HEK293 (cell line): ENCODE results near the gene LRRC75A.
A peak's percentile ranks its signal among the peaks of the same experiment; 100 is the strongest.

ENCODE experiments used
- FEZF1 ChIP-seq: fragments of 450-650 bp; formaldehyde crosslinking; IDR thresholded peaks from 2 replicates; pipeline ENCODE4 v1.5.1; 2016; ENCODE audit warnings: missing biosample characterization, missing genetic modification characterization
- HOXD13 ChIP-seq: sonication (generic); formaldehyde crosslinking; IDR thresholded peaks from 2 replicates; pipeline ENCODE4 v1.8.0; 2022; ENCODE audit warnings: missing genetic modification reagents, borderline replicate concordance
- KLF16 ChIP-seq: fragments of 450-650 bp; formaldehyde crosslinking; IDR thresholded peaks from 2 replicates; pipeline ENCODE4 v1.5.1; 2017; ENCODE audit warnings: missing biosample characterization, missing genetic modification characterization
- MYNN ChIP-seq: fragments of 450-650 bp; formaldehyde crosslinking; IDR thresholded peaks from 2 replicates; pipeline ENCODE4 v1.5.1; 2016; ENCODE audit warnings: missing biosample characterization, missing genetic modification characterization, borderline replicate concordance
- PRDM1 ChIP-seq: fragments of 450-650 bp; formaldehyde crosslinking; IDR thresholded peaks from 2 replicates; pipeline ENCODE4; 2016; ENCODE audit warnings: missing biosample characterization, missing genetic modification characterization
- PRDM6 ChIP-seq: fragments of 450-650 bp; formaldehyde crosslinking; IDR thresholded peaks from 2 replicates; pipeline ENCODE4 v1.5.1; 2017; ENCODE audit warnings: missing biosample characterization, missing genetic modification characterization
- REST ChIP-seq: fragments of 450-650 bp; formaldehyde crosslinking; IDR thresholded peaks from 2 replicates; pipeline ENCODE4 v1.5.1; 2016; ENCODE audit warnings: missing biosample characterization, missing genetic modification characterization
- TRIM28 ChIP-seq: IDR thresholded peaks from 2 replicates; pipeline ENCODE4 v1.6.1; 2011; ENCODE audit warnings: low read length, control low read depth, borderline replicate concordance
- TSHZ1 ChIP-seq: fragments of 450-650 bp; formaldehyde crosslinking; IDR thresholded peaks from 2 replicates; pipeline ENCODE4 v1.5.1; 2016; ENCODE audit warnings: missing biosample characterization, missing genetic modification characterization, borderline replicate concordance
- ZBTB21 ChIP-seq: fragments of 450-650 bp; formaldehyde crosslinking; IDR thresholded peaks from 2 replicates; pipeline ENCODE4 v1.5.1; 2017; ENCODE audit warnings: missing biosample characterization, missing genetic modification characterization
- ZBTB44 ChIP-seq: fragments of 450-650 bp; IDR thresholded peaks from 2 replicates; pipeline ENCODE4 v1.5.1; 2018; ENCODE audit warnings: missing biosample characterization, mild to moderate bottlenecking, missing genetic modification characterization
- ZFP3 ChIP-seq: fragments of 450-650 bp; formaldehyde crosslinking; IDR thresholded peaks from 2 replicates; pipeline ENCODE4 v1.5.1; 2016; ENCODE audit warnings: low read depth, missing biosample characterization, missing genetic modification characterization
- ZNF140 ChIP-seq: fragments of 450-650 bp; formaldehyde crosslinking; IDR thresholded peaks from 2 replicates; pipeline ENCODE4 v1.5.1; 2016; ENCODE audit warnings: missing biosample characterization, missing genetic modification characterization
- ZNF146 ChIP-seq: fragments of 450-650 bp; formaldehyde crosslinking; IDR thresholded peaks from 2 replicates; pipeline ENCODE4 v1.5.1; 2016; ENCODE audit warnings: missing biosample characterization, missing genetic modification characterization
- ZNF266 ChIP-seq: fragments of 450-650 bp; formaldehyde crosslinking; IDR thresholded peaks from 2 replicates; pipeline ENCODE4 v1.5.1; 2016; ENCODE audit warnings: missing biosample characterization, missing genetic modification characterization, low read depth
- ZNF311 ChIP-seq: fragments of 450-650 bp; formaldehyde crosslinking; IDR thresholded peaks from 2 replicates; pipeline ENCODE4 v1.5.1; 2017; ENCODE audit warnings: missing biosample characterization, missing genetic modification characterization, borderline replicate concordance
- ZNF488 ChIP-seq: fragments of 450-650 bp; formaldehyde crosslinking; IDR thresholded peaks from 2 replicates; pipeline ENCODE4 v1.5.1; 2016; ENCODE audit warnings: missing biosample characterization, missing genetic modification characterization
- ZNF530 ChIP-seq: fragments of 450-650 bp; formaldehyde crosslinking; IDR thresholded peaks from 2 replicates; pipeline ENCODE4 v1.5.1; 2016; ENCODE audit warnings: low read depth, missing biosample characterization, missing genetic modification characterization
- ZNF549 ChIP-seq: fragments of 450-650 bp; IDR thresholded peaks from 2 replicates; pipeline ENCODE4 v1.5.1; 2018; ENCODE audit warnings: missing biosample characterization, missing genetic modification characterization, mild to moderate bottlenecking, inconsistent platforms, moderate library complexity
- ZNF626 ChIP-seq: fragments of 450-650 bp; sonication (Bioruptor Pico); formaldehyde crosslinking; IDR thresholded peaks from 2 replicates; pipeline ENCODE4 v1.5.1; 2018; ENCODE audit warnings: missing biosample characterization, missing genetic modification characterization, inconsistent platforms
- ZSCAN30 ChIP-seq: fragments of 450-650 bp; IDR thresholded peaks from 2 replicates; pipeline ENCODE4 v1.5.1; 2018; ENCODE audit warnings: missing biosample characterization, mild to moderate bottlenecking, missing genetic modification characterization, moderate library complexity
- TF ChIP-seq, protein P1 (sequence below): fragments of 450-650 bp; formaldehyde crosslinking; IDR thresholded peaks from 2 replicates; pipeline ENCODE4 v1.5.1; 2017; ENCODE audit warnings: missing biosample characterization, missing genetic modification characterization
- TF ChIP-seq, protein P2 (sequence below): fragments of 450-650 bp; formaldehyde crosslinking; IDR thresholded peaks from 2 replicates; pipeline ENCODE4 v1.5.1; 2017; ENCODE audit warnings: missing biosample characterization, mild to moderate bottlenecking, missing genetic modification characterization, moderate library complexity

The LRRC75A gene

GRCh38 chr17:16438557-16439302 is 53.3 kb downstream of the LRRC75A start (continued):
- TF ChIP-seq TRIM28 (no peak), ZFP3 (tag by site-specific recombination) (no peak), PRDM6 (tag by site-specific recombination) (no peak), ZNF488 (tag by site-specific recombination) (no peak), ZNF549 (tag by site-specific recombination) (no peak), TSHZ1 (tag by site-specific recombination) (no peak; the same call in 1 of the 2 replicates), MYNN (tag by site-specific recombination) (no peak), ZNF530 (tag by site-specific recombination) (no peak), ZBTB44 (tag by site-specific recombination) (no peak), ZNF146 (no peak), REST (tag by site-specific recombination) (peak; percentile 42; the same call in 1 of the 2 replicates), HOXD13 (CRISPR knock-in tag) (no peak), ZBTB21 (tag by site-specific recombination) (no peak), ZNF311 (tag by site-specific recombination) (no peak), ZSCAN30 (tag by site-specific recombination) (peak; percentile 79), FEZF1 (tag by site-specific recombination) (no peak), PRDM1 (tag by site-specific recombination) (0 out of 2 replicates have a peak, but pooled peaks have one; percentile 2), KLF16 (peak; percentile 31; the same call in 1 of the 2 replicates), ZNF266 (no peak), ZNF140 (tag by site-specific recombination) (no peak), ZNF626 (no peak)
- TF ChIP-seq, protein P1, sequence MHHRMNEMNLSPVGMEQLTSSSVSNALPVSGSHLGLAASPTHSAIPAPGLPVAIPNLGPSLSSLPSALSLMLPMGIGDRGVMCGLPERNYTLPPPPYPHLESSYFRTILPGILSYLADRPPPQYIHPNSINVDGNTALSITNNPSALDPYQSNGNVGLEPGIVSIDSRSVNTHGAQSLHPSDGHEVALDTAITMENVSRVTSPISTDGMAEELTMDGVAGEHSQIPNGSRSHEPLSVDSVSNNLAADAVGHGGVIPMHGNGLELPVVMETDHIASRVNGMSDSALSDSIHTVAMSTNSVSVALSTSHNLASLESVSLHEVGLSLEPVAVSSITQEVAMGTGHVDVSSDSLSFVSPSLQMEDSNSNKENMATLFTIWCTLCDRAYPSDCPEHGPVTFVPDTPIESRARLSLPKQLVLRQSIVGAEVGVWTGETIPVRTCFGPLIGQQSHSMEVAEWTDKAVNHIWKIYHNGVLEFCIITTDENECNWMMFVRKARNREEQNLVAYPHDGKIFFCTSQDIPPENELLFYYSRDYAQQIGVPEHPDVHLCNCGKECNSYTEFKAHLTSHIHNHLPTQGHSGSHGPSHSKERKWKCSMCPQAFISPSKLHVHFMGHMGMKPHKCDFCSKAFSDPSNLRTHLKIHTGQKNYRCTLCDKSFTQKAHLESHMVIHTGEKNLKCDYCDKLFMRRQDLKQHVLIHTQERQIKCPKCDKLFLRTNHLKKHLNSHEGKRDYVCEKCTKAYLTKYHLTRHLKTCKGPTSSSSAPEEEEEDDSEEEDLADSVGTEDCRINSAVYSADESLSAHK (tag by site-specific recombination): peak; percentile 35; the same call in 1 of the 2 replicates
- TF ChIP-seq, protein P2, sequence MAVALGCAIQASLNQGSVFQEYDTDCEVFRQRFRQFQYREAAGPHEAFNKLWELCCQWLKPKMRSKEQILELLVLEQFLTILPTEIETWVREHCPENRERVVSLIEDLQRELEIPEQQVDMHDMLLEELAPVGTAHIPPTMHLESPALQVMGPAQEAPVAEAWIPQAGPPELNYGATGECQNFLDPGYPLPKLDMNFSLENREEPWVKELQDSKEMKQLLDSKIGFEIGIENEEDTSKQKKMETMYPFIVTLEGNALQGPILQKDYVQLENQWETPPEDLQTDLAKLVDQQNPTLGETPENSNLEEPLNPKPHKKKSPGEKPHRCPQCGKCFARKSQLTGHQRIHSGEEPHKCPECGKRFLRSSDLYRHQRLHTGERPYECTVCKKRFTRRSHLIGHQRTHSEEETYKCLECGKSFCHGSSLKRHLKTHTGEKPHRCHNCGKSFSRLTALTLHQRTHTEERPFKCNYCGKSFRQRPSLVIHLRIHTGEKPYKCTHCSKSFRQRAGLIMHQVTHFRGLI (tag by site-specific recombination): no peak
